B cell (primary cell): ENCODE measurements around the gene REEP2. TPM values are rescaled to one million over a fixed set of nuclear protein-coding genes. Genes with fewer than 3 reads are reported as not detected.

ENCODE experiments used
- ATAC-seq: fragments of 200-7000 bp; cut with Tn5 transposase; one replicate; pipeline ENCODE4 v1.10.0; 2021; ENCODE audit warnings: low read depth, mild to moderate bottlenecking, moderate number of reproducible peaks, moderate library complexity
- CTCF ChIA-PET: fragments of 350-600 bp; sonication (Branson Sonifier 250); formaldehyde crosslinking; loops from one replicate; lab custom pipeline; 2021; ENCODE audit warnings: antibody characterized with exemption, inconsistent platforms; lab: Charles Lee
- POLR2A ChIA-PET: fragments of 350-600 bp; sonication (Branson Sonifier 250); formaldehyde crosslinking; loops from one replicate; lab custom pipeline; 2021; ENCODE audit warnings: antibody characterized with exemption; lab: Charles Lee
- DNase-seq: peaks from one replicate; pipeline ENCODE4 v3.0.0; 2013
- H2AFZ ChIP-seq: 2 replicates; pipeline ENCODE4 v1.6.1; 2012; ENCODE audit warnings: mild to moderate bottlenecking, low read depth, low read length; ENCODE audit not compliant: insufficient read depth, poor library complexity, severe bottlenecking
- H3K27ac ChIP-seq, 2 donors: 1 replicate in 1 of 2; 2 replicates in 1 of 2; pipeline ENCODE4 v1.5.1; 2012 to 2013; ENCODE audit warnings: low read length in 2 of 2, mild to moderate bottlenecking in 2 of 2, moderate library complexity in 1 of 2
- H3K27me3 ChIP-seq, 4 experiments: fragments of 200-600 bp in 1 of 4; sonication (generic) in 1 of 4; replicated peaks in 1 of 4; 1 replicate in 2 of 4; 2 replicates in 2 of 4; pipeline versions ENCODE4 v1.6.1 to v1.7.0; 2013 to 2016; ENCODE audit warnings: low read length in 3 of 4, mild to moderate bottlenecking in 2 of 4, mixed read lengths in 1 of 4, moderate library complexity in 1 of 4; ENCODE audit not compliant: insufficient read depth in 4 of 4, control insufficient read depth in 3 of 4; ENCODE audit errors: control extremely low read depth in 1 of 4
- H3K36me3 ChIP-seq, 2 experiments: replicated peaks in 1 of 2; 1 replicate in 1 of 2; 2 replicates in 1 of 2; pipeline versions ENCODE4 v1.6.1 to v1.7.1; 2013; ENCODE audit warnings: low read length in 1 of 2; ENCODE audit not compliant: insufficient read depth in 2 of 2, control insufficient read depth in 1 of 2; ENCODE audit errors: control extremely low read depth in 1 of 2, extremely low read depth in 1 of 2
- H3K4me1 ChIP-seq, 2 donors: fragments of 200-600 bp in 1 of 2; sonication (generic) in 1 of 2; 1 replicate in 1 of 2; 2 replicates in 1 of 2; pipeline versions ENCODE4 v1.5.1 to v1.6.1; 2013 to 2017; ENCODE audit warnings: low read length in 2 of 2; ENCODE audit not compliant: control insufficient read depth in 2 of 2, insufficient read depth in 2 of 2
- H3K4me2 ChIP-seq: replicated peaks from 2 replicates; pipeline ENCODE3; 2012; ENCODE audit warnings: mild to moderate bottlenecking, low read depth, low read length; ENCODE audit not compliant: poor library complexity, severe bottlenecking
- H3K4me3 ChIP-seq, 5 experiments: fragments of 200-600 bp in 1 of 5; sonication (generic) in 1 of 5; 1 replicate in 3 of 5; 2 replicates in 2 of 5; pipeline versions ENCODE4 v1.5.1 to v1.7.0; 2011 to 2016; ENCODE audit warnings: low read length in 4 of 5, mild to moderate bottlenecking in 4 of 5, low read depth in 2 of 5, control low read depth in 1 of 5, moderate library complexity in 1 of 5; ENCODE audit not compliant: insufficient read depth in 1 of 5; ENCODE audit errors: control extremely low read depth in 1 of 5, extremely low read depth in 1 of 5
- H3K79me2 ChIP-seq: fragments of 200-600 bp; sonication (generic); one replicate; pipeline ENCODE4 v1.6.0; 2016; ENCODE audit warnings: low read length; ENCODE audit not compliant: control insufficient read depth, insufficient read depth
- H3K9ac ChIP-seq: fragments of 200-600 bp; sonication (generic); 2 replicates; pipeline ENCODE4 v1.6.1; 2017; ENCODE audit warnings: mild to moderate bottlenecking, low read length, moderate library complexity
- H3K9me3 ChIP-seq, 3 donors: one replicate each; pipeline versions ENCODE4 v1.6.1 to v1.7.1; 2013; ENCODE audit warnings: low read length in 2 of 3; ENCODE audit not compliant: control insufficient read depth in 2 of 3, insufficient read depth in 1 of 3; ENCODE audit errors: control extremely low read depth in 1 of 3
- H4K20me1 ChIP-seq: 2 replicates; pipeline ENCODE4 v1.6.0; 2012; ENCODE audit warnings: mild to moderate bottlenecking, low read length; ENCODE audit not compliant: insufficient read depth, control insufficient read depth, poor library complexity, severe bottlenecking
- H3K27ac Mint-ChIP-seq: one replicate; pipeline ENCODE4 v1.8.0; 2021; ENCODE audit warnings: mixed read lengths
- H3K27me3 Mint-ChIP-seq: one replicate; pipeline ENCODE4 v1.8.0; 2021; ENCODE audit warnings: mixed read lengths
- H3K4me1 Mint-ChIP-seq: one replicate; pipeline ENCODE4 v1.8.0; 2021; ENCODE audit warnings: mixed read lengths
- H3K4me3 Mint-ChIP-seq: one replicate; pipeline ENCODE4 v1.8.0; 2021; ENCODE audit warnings: mixed read lengths
- H3K9me3 Mint-ChIP-seq: one replicate; pipeline ENCODE4 v1.8.0; 2022; ENCODE audit warnings: mixed read lengths; ENCODE audit not compliant: insufficient read depth
- EZH2 ChIP-seq: IDR thresholded peaks from 2 replicates; pipeline ENCODE4 v1.6.1; 2012; ENCODE audit warnings: borderline replicate concordance, low read depth, mild to moderate bottlenecking, moderate library complexity, low read length; ENCODE audit not compliant: insufficient read depth, poor library complexity, severe bottlenecking
- WGBS: methylation state at CpG from one replicate; pipeline ENCODE4 v1.1.5; 2013; ENCODE audit warnings: missing lambda C conversion rate; ENCODE audit not compliant: insufficient coverage; 5-methylcytosine and 5-hydroxymethylcytosine counted together
- intact Hi-C: fragments of 100-400 bp; cut with micrococcal nuclease; formaldehyde crosslinking; loops from one replicate; pipeline ENCODE4 v1.10.0; 2022
- polyA plus RNA-seq: library from polyadenylated mRNA; depleted of rRNA; stranded (reverse); fragments of >200 nt; gene quantifications from 2 replicates; pipeline ENCODE4 v1.2.3, GENCODE V29; 2012
- total RNA-seq, 2 donors: library from RNA; stranded (reverse); fragments of 120-200 nt in 1 of 2; gene quantifications; 1 replicate in 1 of 2; 2 replicates in 1 of 2; pipeline versions ENCODE4 v1.2.3 to v1.2.4, GENCODE V29; 2013 to 2022
- TF ChIP-seq, protein P1 (sequence below): fragments of 200-600 bp; IDR thresholded peaks from one replicate; pipeline ENCODE4 v1.8.0; 2022; ENCODE audit warnings: antibody characterized with exemption, mild to moderate bottlenecking

REEP2 gene
- total and polyA plus RNA-seq, 2 donors (not counting 1 experiment from before 2014, with no cell fraction given) = 0.20 TPM; not detected in 1

DNA sequence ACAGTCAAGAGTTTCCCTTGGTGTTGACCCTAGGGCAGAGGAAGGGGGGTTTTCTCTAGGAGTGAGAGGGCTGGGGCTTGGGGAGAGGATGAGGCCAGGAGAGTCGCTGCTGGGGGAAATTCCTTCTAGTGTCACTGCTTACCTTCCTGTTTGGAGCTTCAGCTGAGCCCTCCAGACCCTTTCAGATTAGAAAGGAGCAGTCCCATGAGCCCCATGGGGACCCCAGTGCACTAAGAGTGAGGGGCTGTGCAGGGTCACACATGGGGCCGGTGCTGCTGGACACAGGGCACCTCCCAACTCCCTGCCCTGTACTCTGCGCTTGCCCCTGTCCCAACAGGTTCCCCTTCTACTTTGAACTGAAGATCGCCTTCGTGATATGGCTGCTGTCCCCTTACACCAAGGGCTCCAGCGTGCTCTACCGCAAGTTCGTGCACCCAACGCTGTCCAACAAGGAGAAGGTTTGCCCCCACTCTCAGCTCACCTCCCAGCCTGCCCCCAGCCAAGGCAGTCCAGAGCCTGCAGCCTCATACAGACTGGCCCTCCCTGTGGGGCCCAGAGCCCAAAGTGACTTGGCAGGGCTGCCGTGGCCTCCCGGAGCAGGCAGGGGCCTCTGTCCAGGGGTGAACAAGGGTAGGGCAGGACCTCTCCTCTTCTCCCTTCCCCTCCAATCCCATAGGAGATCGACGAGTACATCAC lies 5.4 kb downstream of the REEP2 start:
- TF ChIP-seq, protein P1, sequence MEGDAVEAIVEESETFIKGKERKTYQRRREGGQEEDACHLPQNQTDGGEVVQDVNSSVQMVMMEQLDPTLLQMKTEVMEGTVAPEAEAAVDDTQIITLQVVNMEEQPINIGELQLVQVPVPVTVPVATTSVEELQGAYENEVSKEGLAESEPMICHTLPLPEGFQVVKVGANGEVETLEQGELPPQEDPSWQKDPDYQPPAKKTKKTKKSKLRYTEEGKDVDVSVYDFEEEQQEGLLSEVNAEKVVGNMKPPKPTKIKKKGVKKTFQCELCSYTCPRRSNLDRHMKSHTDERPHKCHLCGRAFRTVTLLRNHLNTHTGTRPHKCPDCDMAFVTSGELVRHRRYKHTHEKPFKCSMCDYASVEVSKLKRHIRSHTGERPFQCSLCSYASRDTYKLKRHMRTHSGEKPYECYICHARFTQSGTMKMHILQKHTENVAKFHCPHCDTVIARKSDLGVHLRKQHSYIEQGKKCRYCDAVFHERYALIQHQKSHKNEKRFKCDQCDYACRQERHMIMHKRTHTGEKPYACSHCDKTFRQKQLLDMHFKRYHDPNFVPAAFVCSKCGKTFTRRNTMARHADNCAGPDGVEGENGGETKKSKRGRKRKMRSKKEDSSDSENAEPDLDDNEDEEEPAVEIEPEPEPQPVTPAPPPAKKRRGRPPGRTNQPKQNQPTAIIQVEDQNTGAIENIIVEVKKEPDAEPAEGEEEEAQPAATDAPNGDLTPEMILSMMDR = no peak
- TF ChIP-seq EZH2 = no peak
- no peak for ATAC-seq
- no peak overlapping the region for H3K27ac Mint-ChIP-seq

More for the DNA sequence above, 5.4 kb downstream of the REEP2 start:
- Histone ChIP-seq H3K79me2 (no peaks in the 10 kb centered on the region), H3K36me3 (no peaks in the 10 kb centered on the region), H3K9ac (no peak overlapping the region), H3K4me1 (peaks cover 4 to 5% of the 10 kb centered on the region in 2 donors), H3K9me3 (no peaks in the 10 kb centered on the region), H3K27me3 (peaks cover 0 to 9% (median 2%) of the 10 kb centered on the region in 4 experiments), H3K4me3 (no peak overlapping the region), H4K20me1 (no peaks in the 10 kb centered on the region), H3K27ac (no peak overlapping the region), H2AFZ (no peak overlapping the region), H3K4me2 (no peak overlapping the region)
- CTCF ChIA-PET = interaction anchor here (1.3 to 1.4 kb wide), 2 partner anchors 40 to 59 kb away, joined by 3 to 10 read pairs; no protein-coding TSS in a partner anchor
- DNase-seq = no peak
- intact Hi-C loops = no loop called here
- 97% methylated on average over 11 of the region's 13 CpGs for WGBS
- H3K9me3 Mint-ChIP-seq = no peaks in the 10 kb centered on the region
- no peak overlapping the region for H3K4me3 Mint-ChIP-seq
- peaks cover 4% of the 10 kb centered on the region for H3K27me3 Mint-ChIP-seq
- POLR2A ChIA-PET = no interaction called here
- H3K4me1 Mint-ChIP-seq = peaks cover 5% of the 10 kb centered on the region
